Natural killer cell treated with Interleukin-12 subunit alpha and Interleukin-12 subunit beta and Interleukin-15 and Interleukin-18, amount 100 ng/mL, for 72 hours (primary cell): ENCODE measurements around the gene HNRNPC. TPM values are rescaled to one million over a fixed set of nuclear protein-coding genes. Genes with fewer than 3 reads are reported as not detected.
"Not testable (repeated sequence)": the region's sequence is repeated elsewhere in the genome, so short reads cannot be mapped to it uniquely, and the experiment has no call there.

Experiments
- ATAC-seq, 2 donors: fragments of 150-1000 bp; cut with Tn5 transposase in 1 of 2; sonication (Bioruptor Pico), chemical (Tn5 transposase) in 1 of 2; 2 replicates each; pipeline ENCODE4 v1.10.0; 2021
- DNase-seq: peaks from one replicate; pipeline ENCODE4 v3.0.0; 2022; ENCODE audit warnings: low spot score
- H3K27ac Mint-ChIP-seq, 2 donors: 1 replicate in 1 of 2; 2 replicates in 1 of 2; pipeline ENCODE4 v1.8.0; 2022; ENCODE audit warnings: mixed read lengths in 2 of 2, mild to moderate bottlenecking in 1 of 2, moderate library complexity in 1 of 2
- H3K27me3 Mint-ChIP-seq, 2 donors: 1 replicate in 1 of 2; 2 replicates in 1 of 2; pipeline ENCODE4 v1.8.0; 2022; ENCODE audit warnings: mixed read lengths in 2 of 2
- H3K36me3 Mint-ChIP-seq: one replicate; pipeline ENCODE4 v1.8.0; 2022; ENCODE audit warnings: mixed read lengths
- H3K4me1 Mint-ChIP-seq, 2 donors: 1 replicate in 1 of 2; 2 replicates in 1 of 2; pipeline ENCODE4 v1.8.0; 2022; ENCODE audit warnings: low read depth in 2 of 2, mixed read lengths in 2 of 2, mild to moderate bottlenecking in 1 of 2
- H3K4me3 Mint-ChIP-seq: one replicate; pipeline ENCODE4 v1.8.0; 2022; ENCODE audit warnings: mixed read lengths
- H3K9me3 Mint-ChIP-seq: 2 replicates; pipeline ENCODE4 v1.8.0; 2022; ENCODE audit warnings: mixed read lengths
- total RNA-seq, 2 donors: library from RNA; stranded (reverse); gene quantifications; one replicate each; pipeline ENCODE4 v1.2.3, GENCODE V29; 2022

Gene HNRNPC
- total RNA-seq, 2 donors from 2014 or later, result 834 to 917 TPM

- not testable (repeated sequence) for H3K4me3 Mint-ChIP-seq, H3K9me3 Mint-ChIP-seq, H3K36me3 Mint-ChIP-seq, H3K4me1 Mint-ChIP-seq, DNase-seq, ATAC-seq
- Mint-ChIP-seq H3K27me3 (peaks cover 25 to 51% of the 10 kb centered on the region in 2 donors), H3K27ac (peak overlapping the region in 1 of 2 donors; percentile 13)
Measured at GRCh38 chr14:21165002-21165605, 104.1 kb downstream of the HNRNPC start.

GRCh38 chr14:21163871-21164291, 105.4 kb downstream of the HNRNPC start:
- H3K36me3 Mint-ChIP-seq, result no peaks in the 10 kb centered on the region
- DNase-seq (no peak), ATAC-seq (no peak)
- H3K4me3 Mint-ChIP-seq, result no peak overlapping the region
- peaks cover 24 to 51% of the 10 kb centered on the region in 2 donors for H3K27me3 Mint-ChIP-seq
- peaks cover 0 to 3% of the 10 kb centered on the region in 2 donors for H3K4me1 Mint-ChIP-seq
- no peaks in the 10 kb centered on the region for H3K9me3 Mint-ChIP-seq
- no peak overlapping the region for H3K27ac Mint-ChIP-seq

DNA sequence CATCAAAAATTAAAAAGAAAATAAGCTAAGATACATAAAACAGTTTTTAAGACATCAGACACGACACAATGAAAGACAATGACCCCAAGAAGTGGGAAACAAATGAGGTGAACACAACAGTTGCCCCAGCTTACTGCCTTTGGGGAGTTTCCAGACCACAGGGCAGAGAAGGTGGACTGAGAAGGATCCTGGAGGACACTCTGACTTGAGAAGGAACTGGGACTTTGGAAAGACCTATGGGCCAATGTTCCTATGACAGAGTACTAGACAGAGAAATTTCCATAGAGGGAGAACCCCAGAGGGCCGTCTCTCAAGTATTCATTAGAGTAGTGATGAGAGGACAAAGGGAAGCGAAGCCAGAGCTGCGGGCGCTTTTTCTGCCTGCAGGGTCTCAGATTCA, 107.2 kb downstream of the HNRNPC start:
- Mint-ChIP-seq H3K36me3 (no peaks in the 10 kb centered on the region), H3K4me3 (no peak overlapping the region), H3K27ac (no peak overlapping the region), H3K27me3 (peaks cover 26 to 63% of the 10 kb centered on the region in 2 donors), H3K4me1 (peaks cover 0 to 3% of the 10 kb centered on the region in 2 donors), H3K9me3 (no peaks in the 10 kb centered on the region)
- DNase-seq, result no peak
- ATAC-seq, result no peak

- ATAC-seq (no peak), DNase-seq (no peak)
- Mint-ChIP-seq H3K9me3 (no peaks in the 10 kb centered on the region), H3K27ac (no peak overlapping the region), H3K36me3 (no peaks in the 10 kb centered on the region), H3K4me3 (no peak overlapping the region), H3K27me3 (peaks cover 25 to 55% of the 10 kb centered on the region in 2 donors), H3K4me1 (peaks cover 0 to 2% of the 10 kb centered on the region in 2 donors)
Measured at GRCh38 chr14:21160061-21160610, 109.1 kb downstream of the HNRNPC start.

Other genes starting within 250 kb of the HNRNPC start
- 1 to 10 TPM; 1.9 to 3.1 TPM for gene NDRG2, start 244.4 kb downstream of the HNRNPC start, total RNA-seq
- gene TPPP2, start 239.2 kb downstream of the HNRNPC start, total RNA-seq, result not detected
- not detected for gene RNASE13, start 234.6 kb downstream of the HNRNPC start, total RNA-seq
- gene RNASE7, start 227.1 kb downstream of the HNRNPC start, total RNA-seq, result not detected
- not detected for gene RNASE8, start 211.6 kb downstream of the HNRNPC start, total RNA-seq
- under 1 TPM; 0.36 to 0.75 TPM for gene ARHGEF40, start 199.1 kb downstream of the HNRNPC start, total RNA-seq
- 1 to 10 TPM; 4.5 to 9.5 TPM for gene ZNF219, start 170.8 kb downstream of the HNRNPC start, total RNA-seq
- gene TMEM253, start 168.4 kb downstream of the HNRNPC start, total RNA-seq, result not detected
- gene OR5AU1, start 113.4 kb downstream of the HNRNPC start, total RNA-seq, result not detected
- under 1 TPM in 1 of 2 donors, not detected in 1; 0.17 TPM for gene RPGRIP1, start 10.6 kb upstream of the HNRNPC start, total RNA-seq
- 100 to 1,000 TPM; 105 to 132 TPM for gene SUPT16H, start 114.6 kb upstream of the HNRNPC start, total RNA-seq
- gene CHD8, start 186.7 kb upstream of the HNRNPC start, total RNA-seq, result 100 to 1,000 TPM; 118 to 147 TPM
- gene RAB2B, start 207.5 kb upstream of the HNRNPC start, total RNA-seq, result 10 to 100 TPM; 25.9 to 51.2 TPM
- 100 to 1,000 TPM in 1 of 2 donors, 10 to 100 TPM in 1; 92.0 to 105 TPM for gene TOX4, start 207.8 kb upstream of the HNRNPC start, total RNA-seq
- gene METTL3, start 241.9 kb upstream of the HNRNPC start, total RNA-seq, result 10 to 100 TPM; 66.8 to 91.4 TPM